Skin of body (tissue), 2 donors: Measurements from ENCODE around the gene RIN3. TPM values are rescaled to one million over a fixed set of nuclear protein-coding genes. Genes with fewer than 3 reads are reported as not detected.

Experiments used
- DNase-seq: peaks from one replicate; lab custom pipeline; 2025; lab: John Stamatoyannopoulos, UW
- total RNA-seq: library from RNA; depleted of rRNA; stranded (reverse); fragments of >200 nt; gene quantifications from one replicate; pipeline ENCODE4 v1.2.3, GENCODE V29; 2014

Gene RIN3
- total RNA-seq, 1 donor from 2014 or later: 8.2 TPM

GRCh38 chr14:92597906-92598905, 84.6 kb downstream of the RIN3 start:
- no peak for DNase-seq

GRCh38 chr14:92599811-92600210, 86.2 kb downstream of the RIN3 start:
- DNase-seq: no peak

GRCh38 chr14:92600318-92601053, 86.9 kb downstream of the RIN3 start:
- DNase-seq: no peak

GRCh38 chr14:92601131-92601710, 87.6 kb downstream of the RIN3 start:
- no peak for DNase-seq

GRCh38 chr14:92601757-92602417, 88.3 kb downstream of the RIN3 start:
- no peak for DNase-seq

- no peak for DNase-seq
Measured at GRCh38 chr14:92603309-92604242, 90.0 kb downstream of the RIN3 start.

GRCh38 chr14:92605274-92605940, 91.8 kb downstream of the RIN3 start:
- no peak for DNase-seq

GRCh38 chr14:92607251-92607650, 93.7 kb downstream of the RIN3 start:
- DNase-seq: no peak

GRCh38 chr14:92607702-92608429, 94.3 kb downstream of the RIN3 start:
- peak; percentile 38 for DNase-seq

- no peak for DNase-seq
Measured at GRCh38 chr14:92609955-92610354, 96.4 kb downstream of the RIN3 start.

- no peak for DNase-seq
Measured at GRCh38 chr14:92610849-92611271, 97.3 kb downstream of the RIN3 start.

GRCh38 chr14:92613008-92613658, 99.6 kb downstream of the RIN3 start:
- DNase-seq: no peak

- DNase-seq: no peak
Measured at GRCh38 chr14:92613681-92614260, 100.2 kb downstream of the RIN3 start.

GRCh38 chr14:92615451-92615850, 101.9 kb downstream of the RIN3 start:
- DNase-seq: no peak

GRCh38 chr14:92616178-92616577, 102.6 kb downstream of the RIN3 start:
- DNase-seq: no peak

GRCh38 chr14:92617581-92617980, 104.0 kb downstream of the RIN3 start:
- no peak for DNase-seq

GRCh38 chr14:92619671-92620456, 106.3 kb downstream of the RIN3 start:
- peak; percentile 37 for DNase-seq
